ENCODE measurements around the gene WDR20.

DNA sequence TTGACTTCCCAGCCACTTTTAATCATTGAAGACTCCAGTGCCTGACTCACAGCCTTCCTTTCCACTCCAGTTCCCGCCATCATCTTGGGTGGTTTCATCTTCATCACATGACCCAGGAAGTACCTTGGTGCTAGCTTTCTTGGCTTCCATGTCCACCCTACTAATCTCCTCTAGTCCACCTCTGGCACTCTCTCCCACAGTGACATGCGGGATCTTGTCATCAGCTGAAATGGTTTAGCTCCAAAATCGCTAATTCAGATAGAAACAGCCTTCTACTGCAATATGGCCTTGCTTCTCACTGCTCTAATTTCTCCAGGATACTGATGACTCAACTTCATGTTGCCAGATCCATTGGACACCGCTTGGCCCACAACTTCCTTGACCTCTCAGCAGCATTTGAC is 24.5 kb downstream of the WDR20 start:
- TF ChIP-seq, protein P1, sequence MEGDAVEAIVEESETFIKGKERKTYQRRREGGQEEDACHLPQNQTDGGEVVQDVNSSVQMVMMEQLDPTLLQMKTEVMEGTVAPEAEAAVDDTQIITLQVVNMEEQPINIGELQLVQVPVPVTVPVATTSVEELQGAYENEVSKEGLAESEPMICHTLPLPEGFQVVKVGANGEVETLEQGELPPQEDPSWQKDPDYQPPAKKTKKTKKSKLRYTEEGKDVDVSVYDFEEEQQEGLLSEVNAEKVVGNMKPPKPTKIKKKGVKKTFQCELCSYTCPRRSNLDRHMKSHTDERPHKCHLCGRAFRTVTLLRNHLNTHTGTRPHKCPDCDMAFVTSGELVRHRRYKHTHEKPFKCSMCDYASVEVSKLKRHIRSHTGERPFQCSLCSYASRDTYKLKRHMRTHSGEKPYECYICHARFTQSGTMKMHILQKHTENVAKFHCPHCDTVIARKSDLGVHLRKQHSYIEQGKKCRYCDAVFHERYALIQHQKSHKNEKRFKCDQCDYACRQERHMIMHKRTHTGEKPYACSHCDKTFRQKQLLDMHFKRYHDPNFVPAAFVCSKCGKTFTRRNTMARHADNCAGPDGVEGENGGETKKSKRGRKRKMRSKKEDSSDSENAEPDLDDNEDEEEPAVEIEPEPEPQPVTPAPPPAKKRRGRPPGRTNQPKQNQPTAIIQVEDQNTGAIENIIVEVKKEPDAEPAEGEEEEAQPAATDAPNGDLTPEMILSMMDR (IDR thresholded peaks at IDR 0.05; ENCODE audit: low read depth, low read length, poor library complexity, severe bottlenecking) = no peak
- no peak for TF ChIP-seq EZH2phosphoT487 (IDR thresholded peaks at IDR 0.05; ENCODE audit: borderline replicate concordance, low read length)
